ENCODE results near the gene PCDHGA7. TPM values are rescaled to one million over a fixed set of nuclear protein-coding genes. Genes with fewer than 3 reads are reported as not detected.
A peak's percentile ranks its signal among the peaks of the same experiment; 100 is the strongest.
"Not testable (repeated sequence)": the region's sequence is repeated elsewhere in the genome, so short reads cannot be mapped to it uniquely, and the experiment has no call there.

Gene PCDHGA7
- polyA plus RNA-seq, 1 donor (not counting 4 experiments of a cell fraction or from before 2014, with no cell fraction given): 0.13 TPM

DNA sequence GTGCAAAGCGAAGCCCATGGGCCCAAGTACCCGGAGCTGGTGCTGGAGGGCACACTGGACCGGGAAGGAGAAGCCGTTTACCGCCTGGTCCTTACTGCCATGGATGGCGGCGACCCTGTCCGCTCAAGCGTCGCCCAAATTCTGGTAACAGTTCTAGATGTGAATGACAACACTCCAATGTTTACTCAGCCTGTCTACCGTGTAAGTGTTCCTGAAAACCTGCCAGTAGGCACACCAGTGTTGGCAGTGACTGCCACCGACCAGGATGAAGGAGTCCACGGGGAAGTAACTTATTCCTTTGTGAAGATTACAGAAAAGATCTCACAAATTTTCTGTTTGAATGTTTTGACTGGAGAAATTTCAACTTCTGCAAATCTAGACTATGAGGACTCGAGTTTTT lies 7.9 kb upstream of the PCDHGA7 start:
- Histone ChIP-seq H3K9me3 (ENCODE audit: control insufficient read depth, low read depth, low read length) (peaks cover 24% of the 10 kb centered on the region), H3K79me2 (ENCODE audit: control insufficient read depth, insufficient read depth, low read length) (no peaks in the 10 kb centered on the region), H3K36me3 (ENCODE audit: control insufficient read depth in 2 of 2, extremely low read depth in 1 of 2, insufficient read depth in 2 of 2, low read length in 2 of 2) (no peaks in the 10 kb centered on the region), H3K27ac (ENCODE audit: control insufficient read depth, insufficient read depth, low read length) (no peak overlapping the region), H3K9ac (ENCODE audit: control insufficient read depth, extremely low read depth, insufficient read depth, low read length) (no peak overlapping the region), H4K20me1 (ENCODE audit: control insufficient read depth, extremely low read depth, insufficient read depth, low read length) (no peaks in the 10 kb centered on the region), H2AFZ (ENCODE audit: control insufficient read depth, low read length) (no peak overlapping the region), H3K27me3 (ENCODE audit: control insufficient read depth, extremely low read depth, insufficient read depth, low read length) (peaks cover 33% of the 10 kb centered on the region), H3K4me1 (ENCODE audit: control insufficient read depth, extremely low read depth, insufficient read depth, low read length) (no peaks in the 10 kb centered on the region), H3K4me3 (ENCODE audit: control insufficient read depth in 2 of 3, extremely low read depth in 1 of 3, insufficient read depth in 2 of 3, low read depth in 1 of 3, low read length in 3 of 3) (no peak overlapping the region), H3K9me1 (ENCODE audit: control insufficient read depth, extremely low read depth, insufficient read depth, low read length) (no peaks in the 10 kb centered on the region), H3K4me2 (ENCODE audit: control insufficient read depth, extremely low read depth, insufficient read depth, low read depth, low read length) (no peak overlapping the region)
- no peak for TF ChIP-seq EZH2 (IDR thresholded peaks at IDR 0.05; ENCODE audit: low read length)
- TF ChIP-seq, protein P1, sequence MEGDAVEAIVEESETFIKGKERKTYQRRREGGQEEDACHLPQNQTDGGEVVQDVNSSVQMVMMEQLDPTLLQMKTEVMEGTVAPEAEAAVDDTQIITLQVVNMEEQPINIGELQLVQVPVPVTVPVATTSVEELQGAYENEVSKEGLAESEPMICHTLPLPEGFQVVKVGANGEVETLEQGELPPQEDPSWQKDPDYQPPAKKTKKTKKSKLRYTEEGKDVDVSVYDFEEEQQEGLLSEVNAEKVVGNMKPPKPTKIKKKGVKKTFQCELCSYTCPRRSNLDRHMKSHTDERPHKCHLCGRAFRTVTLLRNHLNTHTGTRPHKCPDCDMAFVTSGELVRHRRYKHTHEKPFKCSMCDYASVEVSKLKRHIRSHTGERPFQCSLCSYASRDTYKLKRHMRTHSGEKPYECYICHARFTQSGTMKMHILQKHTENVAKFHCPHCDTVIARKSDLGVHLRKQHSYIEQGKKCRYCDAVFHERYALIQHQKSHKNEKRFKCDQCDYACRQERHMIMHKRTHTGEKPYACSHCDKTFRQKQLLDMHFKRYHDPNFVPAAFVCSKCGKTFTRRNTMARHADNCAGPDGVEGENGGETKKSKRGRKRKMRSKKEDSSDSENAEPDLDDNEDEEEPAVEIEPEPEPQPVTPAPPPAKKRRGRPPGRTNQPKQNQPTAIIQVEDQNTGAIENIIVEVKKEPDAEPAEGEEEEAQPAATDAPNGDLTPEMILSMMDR (optimal IDR thresholded peaks at IDR 0.05 in 1 of 3, IDR thresholded peaks at IDR 0.05 in 1 of 3, conservative IDR thresholded peaks at IDR 0.05 in 1 of 3; ENCODE audit: extremely low read depth in 1 of 3, insufficient read depth in 2 of 3, low read length in 3 of 3): no peak
- DNase-seq (ENCODE audit: low read depth, low spot score): no peak
- no peak for FAIRE-seq
- dilution Hi-C loops (cut with MboI; ENCODE audit: extremely low pct_ligation_motif_present, low sequenced_read_pairs): no loop called here

DNA sequence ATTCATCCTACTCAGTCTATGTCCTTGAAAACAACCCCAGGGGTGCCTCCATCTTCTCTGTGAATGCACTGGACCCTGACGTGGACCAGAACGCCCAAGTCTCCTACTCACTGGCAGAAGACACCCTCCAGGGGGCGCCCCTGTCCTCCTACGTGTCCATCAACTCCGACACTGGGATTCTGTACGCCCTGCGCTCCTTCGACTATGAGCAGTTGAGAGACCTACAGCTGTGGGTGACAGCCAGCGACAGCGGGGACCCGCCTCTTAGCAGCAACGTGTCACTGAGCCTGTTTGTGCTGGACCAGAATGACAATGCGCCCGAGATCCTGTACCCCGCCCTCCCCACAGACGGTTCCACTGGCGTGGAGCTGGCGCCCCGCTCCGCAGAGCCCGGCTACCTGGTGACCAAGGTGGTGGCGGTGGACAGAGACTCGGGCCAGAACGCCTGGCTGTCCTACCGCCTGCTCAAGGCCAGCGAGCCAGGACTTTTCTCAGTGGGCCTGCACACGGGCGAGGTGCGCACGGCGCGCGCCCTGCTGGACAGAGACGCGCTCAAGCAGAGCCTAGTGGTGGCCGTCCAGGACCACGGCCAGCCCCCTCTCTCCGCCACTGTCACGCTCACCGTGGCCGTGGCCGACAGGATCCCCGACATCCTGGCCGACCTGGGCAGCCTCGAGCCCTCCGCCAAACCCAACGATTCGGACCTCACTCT lies 6.9 kb upstream of the PCDHGA7 start:
- H3K79me2 ChIP-seq (ENCODE audit: control insufficient read depth, insufficient read depth, low read length); H3K4me2 ChIP-seq (ENCODE audit: control insufficient read depth, extremely low read depth, insufficient read depth, low read depth, low read length); H3K9me1 ChIP-seq (ENCODE audit: control insufficient read depth, extremely low read depth, insufficient read depth, low read length); H3K36me3 ChIP-seq (ENCODE audit: control insufficient read depth in 2 of 2, extremely low read depth in 1 of 2, insufficient read depth in 2 of 2, low read length in 2 of 2); H3K9ac ChIP-seq (ENCODE audit: control insufficient read depth, extremely low read depth, insufficient read depth, low read length); FAIRE-seq; dilution Hi-C loops (cut with MboI; ENCODE audit: extremely low pct_ligation_motif_present, low sequenced_read_pairs); H4K20me1 ChIP-seq (ENCODE audit: control insufficient read depth, extremely low read depth, insufficient read depth, low read length); DNase-seq (ENCODE audit: low read depth, low spot score); H3K27ac ChIP-seq (ENCODE audit: control insufficient read depth, insufficient read depth, low read length); H2AFZ ChIP-seq (ENCODE audit: control insufficient read depth, low read length); H3K4me3 ChIP-seq (ENCODE audit: control insufficient read depth in 2 of 3, extremely low read depth in 1 of 3, insufficient read depth in 2 of 3, low read depth in 1 of 3, low read length in 3 of 3); H3K4me1 ChIP-seq (ENCODE audit: control insufficient read depth, extremely low read depth, insufficient read depth, low read length): not testable (repeated sequence)
- Histone ChIP-seq H3K27me3 (ENCODE audit: control insufficient read depth, extremely low read depth, insufficient read depth, low read length) (peaks cover 26% of the 10 kb centered on the region), H3K9me3 (ENCODE audit: control insufficient read depth, low read depth, low read length) (peaks cover 23% of the 10 kb centered on the region)

DNA sequence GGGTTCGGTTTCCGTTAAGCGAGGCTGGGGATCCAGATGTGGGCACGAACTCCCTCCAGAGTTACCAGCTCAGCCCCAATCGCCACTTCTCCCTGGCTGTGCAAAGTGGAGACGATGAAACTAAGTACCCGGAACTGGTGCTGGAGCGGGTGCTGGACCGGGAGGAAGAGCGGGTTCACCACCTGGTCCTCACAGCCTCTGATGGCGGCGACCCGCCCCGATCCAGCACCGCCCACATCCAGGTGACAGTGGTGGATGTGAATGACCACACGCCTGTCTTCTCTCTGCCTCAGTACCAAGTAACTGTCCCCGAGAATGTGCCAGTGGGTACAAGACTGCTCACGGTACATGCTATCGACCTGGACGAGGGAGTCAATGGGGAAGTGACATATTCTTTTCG lies 803 bp downstream of the PCDHGA7 start:
- Histone ChIP-seq H2AFZ (ENCODE audit: control insufficient read depth, low read length) (no peak overlapping the region), H3K36me3 (ENCODE audit: control insufficient read depth in 2 of 2, extremely low read depth in 1 of 2, insufficient read depth in 2 of 2, low read length in 2 of 2) (no peaks in the 10 kb centered on the region), H3K79me2 (ENCODE audit: control insufficient read depth, insufficient read depth, low read length) (no peaks in the 10 kb centered on the region), H3K4me1 (ENCODE audit: control insufficient read depth, extremely low read depth, insufficient read depth, low read length) (no peaks in the 10 kb centered on the region), H3K9ac (ENCODE audit: control insufficient read depth, extremely low read depth, insufficient read depth, low read length) (no peak overlapping the region), H3K9me3 (ENCODE audit: control insufficient read depth, low read depth, low read length) (peaks cover 2% of the 10 kb centered on the region), H3K27me3 (ENCODE audit: control insufficient read depth, extremely low read depth, insufficient read depth, low read length) (peaks cover 5% of the 10 kb centered on the region), H4K20me1 (ENCODE audit: control insufficient read depth, extremely low read depth, insufficient read depth, low read length) (no peaks in the 10 kb centered on the region), H3K4me2 (ENCODE audit: control insufficient read depth, extremely low read depth, insufficient read depth, low read depth, low read length) (peak overlapping the region; percentile 34), H3K9me1 (ENCODE audit: control insufficient read depth, extremely low read depth, insufficient read depth, low read length) (no peaks in the 10 kb centered on the region), H3K27ac (ENCODE audit: control insufficient read depth, insufficient read depth, low read length) (no peak overlapping the region), H3K4me3 (ENCODE audit: control insufficient read depth in 2 of 3, extremely low read depth in 1 of 3, insufficient read depth in 2 of 3, low read depth in 1 of 3, low read length in 3 of 3) (peak overlapping the region in 1 of 3 experiments; percentile 45)
- no peak for DNase-seq (ENCODE audit: low read depth, low spot score)
- dilution Hi-C loops (cut with MboI; ENCODE audit: extremely low pct_ligation_motif_present, low sequenced_read_pairs): no loop called here
- TF ChIP-seq EZH2 (IDR thresholded peaks at IDR 0.05; ENCODE audit: low read length): no peak
- TF ChIP-seq, protein P1 (optimal IDR thresholded peaks at IDR 0.05 in 1 of 3, IDR thresholded peaks at IDR 0.05 in 1 of 3, conservative IDR thresholded peaks at IDR 0.05 in 1 of 3; ENCODE audit: extremely low read depth in 1 of 3, insufficient read depth in 2 of 3, low read length in 3 of 3): no peak
- FAIRE-seq: no peak

Data from keratinocyte (primary cell).